Astrocyte (in vitro differentiated cells and primary cell): ENCODE data around the gene TAF11L9.
"Not testable (repeated sequence)": the region's sequence is repeated elsewhere in the genome, so short reads cannot be mapped to it uniquely, and the experiment has no call there.

Experiments used
- EZH2 ChIP-seq: IDR thresholded peaks from 2 replicates; pipeline ENCODE4 v1.6.1; 2012; ENCODE audit warnings: mild to moderate bottlenecking, low read length, inconsistent platforms; ENCODE audit not compliant: insufficient read depth
- TF ChIP-seq, protein P1 (sequence below): IDR thresholded peaks from 2 replicates; pipeline ENCODE4 v1.5.1; 2011; ENCODE audit warnings: low read depth, mild to moderate bottlenecking, inconsistent platforms, low read length, moderate library complexity; ENCODE audit not compliant: insufficient read depth

DNA sequence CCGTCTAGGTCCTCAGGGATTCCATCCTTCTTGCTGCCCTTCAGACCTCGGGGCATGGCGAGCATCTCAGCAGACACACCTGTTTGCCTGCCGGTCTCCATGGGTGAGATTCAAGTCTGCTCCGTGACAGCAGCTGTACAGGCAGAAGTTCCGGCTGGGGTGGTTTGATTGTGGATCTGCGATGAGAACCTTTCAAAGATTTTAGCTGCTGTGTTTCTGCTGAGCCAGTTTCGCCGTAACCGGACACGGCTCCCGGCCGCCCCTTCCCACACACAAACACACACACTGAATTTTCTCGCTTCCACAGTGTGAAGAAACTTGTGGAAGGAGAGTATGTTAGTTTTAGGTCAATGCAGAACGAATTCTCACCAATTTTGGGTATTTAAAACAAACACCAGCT, 3.5 kb upstream of the TAF11L9 start, which contains the start of gene TAF11L10:
- TF ChIP-seq, protein P1, sequence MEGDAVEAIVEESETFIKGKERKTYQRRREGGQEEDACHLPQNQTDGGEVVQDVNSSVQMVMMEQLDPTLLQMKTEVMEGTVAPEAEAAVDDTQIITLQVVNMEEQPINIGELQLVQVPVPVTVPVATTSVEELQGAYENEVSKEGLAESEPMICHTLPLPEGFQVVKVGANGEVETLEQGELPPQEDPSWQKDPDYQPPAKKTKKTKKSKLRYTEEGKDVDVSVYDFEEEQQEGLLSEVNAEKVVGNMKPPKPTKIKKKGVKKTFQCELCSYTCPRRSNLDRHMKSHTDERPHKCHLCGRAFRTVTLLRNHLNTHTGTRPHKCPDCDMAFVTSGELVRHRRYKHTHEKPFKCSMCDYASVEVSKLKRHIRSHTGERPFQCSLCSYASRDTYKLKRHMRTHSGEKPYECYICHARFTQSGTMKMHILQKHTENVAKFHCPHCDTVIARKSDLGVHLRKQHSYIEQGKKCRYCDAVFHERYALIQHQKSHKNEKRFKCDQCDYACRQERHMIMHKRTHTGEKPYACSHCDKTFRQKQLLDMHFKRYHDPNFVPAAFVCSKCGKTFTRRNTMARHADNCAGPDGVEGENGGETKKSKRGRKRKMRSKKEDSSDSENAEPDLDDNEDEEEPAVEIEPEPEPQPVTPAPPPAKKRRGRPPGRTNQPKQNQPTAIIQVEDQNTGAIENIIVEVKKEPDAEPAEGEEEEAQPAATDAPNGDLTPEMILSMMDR: not testable (repeated sequence)
- not testable (repeated sequence) for TF ChIP-seq EZH2
